ENCODE results near the gene ATXN1.

DNA sequence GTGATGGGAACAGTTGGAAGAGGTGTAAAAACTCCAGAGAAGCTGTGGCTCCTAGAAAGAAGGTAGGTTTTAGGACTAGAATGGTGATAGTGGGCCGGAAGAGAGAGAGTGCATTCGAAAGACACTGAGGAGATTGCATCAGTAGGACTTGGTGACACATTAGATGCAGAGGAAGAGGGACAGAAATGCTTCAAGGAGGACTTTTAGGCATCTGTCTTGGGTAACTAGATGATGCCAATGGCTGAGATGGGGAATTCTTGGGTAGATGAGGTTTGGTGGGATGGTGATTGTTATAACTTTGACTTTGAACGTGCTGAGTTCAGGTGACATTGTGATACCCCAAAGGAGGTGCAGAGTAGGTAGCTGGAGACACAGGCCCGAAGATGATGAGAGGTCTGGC, 326.4 kb downstream of the ATXN1 start:
- TF ChIP-seq, protein P1, sequence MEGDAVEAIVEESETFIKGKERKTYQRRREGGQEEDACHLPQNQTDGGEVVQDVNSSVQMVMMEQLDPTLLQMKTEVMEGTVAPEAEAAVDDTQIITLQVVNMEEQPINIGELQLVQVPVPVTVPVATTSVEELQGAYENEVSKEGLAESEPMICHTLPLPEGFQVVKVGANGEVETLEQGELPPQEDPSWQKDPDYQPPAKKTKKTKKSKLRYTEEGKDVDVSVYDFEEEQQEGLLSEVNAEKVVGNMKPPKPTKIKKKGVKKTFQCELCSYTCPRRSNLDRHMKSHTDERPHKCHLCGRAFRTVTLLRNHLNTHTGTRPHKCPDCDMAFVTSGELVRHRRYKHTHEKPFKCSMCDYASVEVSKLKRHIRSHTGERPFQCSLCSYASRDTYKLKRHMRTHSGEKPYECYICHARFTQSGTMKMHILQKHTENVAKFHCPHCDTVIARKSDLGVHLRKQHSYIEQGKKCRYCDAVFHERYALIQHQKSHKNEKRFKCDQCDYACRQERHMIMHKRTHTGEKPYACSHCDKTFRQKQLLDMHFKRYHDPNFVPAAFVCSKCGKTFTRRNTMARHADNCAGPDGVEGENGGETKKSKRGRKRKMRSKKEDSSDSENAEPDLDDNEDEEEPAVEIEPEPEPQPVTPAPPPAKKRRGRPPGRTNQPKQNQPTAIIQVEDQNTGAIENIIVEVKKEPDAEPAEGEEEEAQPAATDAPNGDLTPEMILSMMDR (IDR thresholded peaks at IDR 0.05; ENCODE audit: low read depth, low read length, poor library complexity, severe bottlenecking) = no peak
- TF ChIP-seq EZH2phosphoT487 (IDR thresholded peaks at IDR 0.05; ENCODE audit: borderline replicate concordance, low read length) = no peak
